ENCODE measurements around the gene HOXB4. TPM values are rescaled to one million over a fixed set of nuclear protein-coding genes. Genes with fewer than 3 reads are reported as not detected.
A peak's percentile ranks its signal among the peaks of the same experiment; 100 is the strongest.

Gene HOXB4
- total RNA-seq (2014; rRNA removed; shearing (Covaris generic); ENCODE audit: low replicate concordance) = 4.3 and 6.6 TPM in 2 replicates

DNA sequence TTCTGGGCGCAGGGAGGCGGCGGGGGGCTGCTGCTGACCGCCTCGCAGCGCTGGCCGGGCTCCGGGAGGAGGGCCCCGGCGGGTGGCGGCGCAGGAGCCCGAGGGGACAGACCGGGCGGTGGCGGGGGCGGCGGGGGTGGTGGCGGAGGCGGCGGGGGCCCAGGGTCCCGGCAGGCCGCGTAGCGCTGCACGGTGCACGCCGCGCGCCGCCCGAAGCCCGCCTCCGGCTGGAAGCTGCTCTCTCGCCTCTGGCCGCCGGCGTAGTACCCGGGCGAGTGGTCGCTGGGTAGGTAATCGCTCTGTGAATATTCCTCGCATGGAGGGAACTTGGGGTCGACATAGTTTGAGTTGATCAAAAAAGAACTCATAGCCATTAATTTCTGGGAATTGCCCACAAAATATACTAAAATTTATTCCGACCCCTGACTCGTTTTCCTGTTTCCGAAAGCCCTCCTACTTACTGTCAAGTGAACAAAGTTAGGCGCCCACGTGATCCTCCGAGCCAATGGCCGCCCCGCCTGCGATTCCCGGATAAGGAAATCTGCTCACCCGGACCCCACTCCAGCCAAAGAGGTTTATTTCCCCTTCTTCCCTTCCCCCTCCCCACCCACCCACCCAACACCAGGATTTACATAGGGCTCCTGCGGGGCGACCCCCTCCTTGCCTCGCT, at the start of gene HOXB4:
Gene HOXB4, minus strand, starts transcription at position 405 of the 670 bp plus-strand sequence. Its CDS starts 31 bp downstream, at position 374.
- Histone ChIP-seq H3K4me3 (ENCODE audit: low read length) (peak within 1 kb of the TSS; percentile 89), H3K27me3 (ENCODE audit: low read length) (no peaks in the 10 kb centered on the region), H4K20me1 (ENCODE audit: insufficient read depth, low read depth, low read length) (no peaks in the 10 kb centered on the region), H3K4me1 (ENCODE audit: low read length) (peaks cover 22% of the 10 kb centered on the region), H3K9me2 (replicated peaks; ENCODE audit: insufficient read depth, low read length) (no peaks in the 10 kb centered on the region), H3K9me3 (ENCODE audit: low read length) (no peaks in the 10 kb centered on the region), H3K79me2 (ENCODE audit: low read length) (peaks cover 4% of the 10 kb centered on the region; the same call in 1 of the 2 replicates), H3K27ac (ENCODE audit: low read length) (no peak within 1 kb of the TSS), H3K9ac (ENCODE audit: low read length) (peak within 1 kb of the TSS; percentile 86), H2AFZ (ENCODE audit: low read length) (peak within 1 kb of the TSS; percentile 98), H3K36me3 (ENCODE audit: insufficient read depth, low read length) (no peaks in the 10 kb centered on the region), H3K4me2 (ENCODE audit: low read depth, low read length, poor library complexity, severe bottlenecking) (peak within 1 kb of the TSS; percentile 97)
- DNase-seq = peak; percentile 92

GRCh38 chr17:48627118-48627597, 49.0 kb upstream of the HOXB4 start:
- Histone ChIP-seq H3K4me3 (ENCODE audit: low read length) (peak overlapping the region; percentile 59; the same call in 1 of the 2 replicates), H3K36me3 (ENCODE audit: insufficient read depth, low read length) (no peaks in the 10 kb centered on the region), H3K4me2 (ENCODE audit: low read depth, low read length, poor library complexity, severe bottlenecking) (peak overlapping the region; percentile 60), H2AFZ (ENCODE audit: low read length) (no peak overlapping the region; the same call in 1 of the 2 replicates), H3K27me3 (ENCODE audit: low read length) (no peaks in the 10 kb centered on the region), H3K9ac (ENCODE audit: low read length) (no peak overlapping the region), H3K4me1 (ENCODE audit: low read length) (peaks cover 11% of the 10 kb centered on the region), H3K79me2 (ENCODE audit: low read length) (no peaks in the 10 kb centered on the region), H3K27ac (ENCODE audit: low read length) (no peak overlapping the region), H4K20me1 (ENCODE audit: insufficient read depth, low read depth, low read length) (no peaks in the 10 kb centered on the region), H3K9me2 (replicated peaks; ENCODE audit: insufficient read depth, low read length) (no peaks in the 10 kb centered on the region), H3K9me3 (ENCODE audit: low read length) (no peaks in the 10 kb centered on the region)
- no peak for DNase-seq

DNA sequence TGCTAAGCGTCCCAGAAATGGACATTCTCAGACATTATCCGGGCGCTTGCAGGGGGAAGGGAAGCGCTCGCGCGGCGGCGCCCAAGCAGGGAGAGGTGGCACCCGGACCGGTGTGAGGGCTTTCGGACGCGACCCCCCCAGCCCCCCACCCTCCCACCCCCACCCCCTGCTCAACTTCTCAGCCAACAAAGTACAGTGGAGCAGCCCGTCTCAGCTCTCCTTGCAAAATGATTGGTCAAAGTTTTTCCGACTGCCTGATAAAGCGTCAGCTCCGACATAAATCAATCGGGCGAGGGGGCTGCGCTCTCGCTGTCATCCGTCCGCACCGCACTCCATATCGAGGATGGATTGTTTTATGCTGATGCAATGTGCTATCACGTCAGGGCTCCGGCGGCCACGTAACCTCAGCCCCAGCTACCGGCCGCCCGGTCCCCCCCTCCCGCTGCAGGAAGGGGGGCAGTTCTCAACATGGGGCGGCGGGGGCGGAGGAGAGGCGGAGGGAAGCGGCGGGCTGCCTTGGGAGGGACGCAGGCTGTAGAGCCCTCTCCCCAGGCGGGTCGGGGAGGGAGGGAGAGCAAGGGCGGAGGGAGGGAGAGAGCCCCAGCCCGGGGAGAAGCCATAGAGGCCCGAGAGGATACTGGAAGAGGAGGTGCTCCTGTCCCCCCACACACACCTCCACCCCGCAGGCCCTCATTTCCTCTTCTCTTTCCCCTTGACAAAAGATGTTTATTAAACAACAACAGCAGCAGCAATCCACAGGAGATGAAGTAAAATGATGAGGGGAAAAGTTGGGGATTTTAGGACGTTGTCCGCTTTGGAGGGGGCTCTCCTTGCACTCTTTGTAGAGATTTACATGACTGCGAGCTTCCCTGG, 48.3 kb upstream of the HOXB4 start, which contains the start of gene HOXB9:
Gene HOXB9, minus strand, starts transcription at position 114 of the 873 bp plus-strand sequence. Its CDS starts 89 bp downstream, at position 25.
- H3K9me3 ChIP-seq (ENCODE audit: low read length) = no peaks in the 10 kb centered on the region
- peak; percentile 47 for DNase-seq
- no peaks in the 10 kb centered on the region for H3K9me2 ChIP-seq (replicated peaks; ENCODE audit: insufficient read depth, low read length)
- H4K20me1 ChIP-seq (ENCODE audit: insufficient read depth, low read depth, low read length) = no peaks in the 10 kb centered on the region
- H3K4me1 ChIP-seq (ENCODE audit: low read length) = peaks cover 11% of the 10 kb centered on the region
- H2AFZ ChIP-seq (ENCODE audit: low read length) = peak within 1 kb of the TSS; percentile 78; the same call in 1 of the 2 replicates
- no peaks in the 10 kb centered on the region for H3K79me2 ChIP-seq (ENCODE audit: low read length)
- no peaks in the 10 kb centered on the region for H3K36me3 ChIP-seq (ENCODE audit: insufficient read depth, low read length)
- H3K9ac ChIP-seq (ENCODE audit: low read length) = peak within 1 kb of the TSS; percentile 47
- peak within 1 kb of the TSS; percentile 60 for H3K4me2 ChIP-seq (ENCODE audit: low read depth, low read length, poor library complexity, severe bottlenecking)
- no peaks in the 10 kb centered on the region for H3K27me3 ChIP-seq (ENCODE audit: low read length)
- H3K4me3 ChIP-seq (ENCODE audit: low read length) = peak within 1 kb of the TSS; percentile 59; the same call in 1 of the 2 replicates
- no peak within 1 kb of the TSS for H3K27ac ChIP-seq (ENCODE audit: low read length)

DNA sequence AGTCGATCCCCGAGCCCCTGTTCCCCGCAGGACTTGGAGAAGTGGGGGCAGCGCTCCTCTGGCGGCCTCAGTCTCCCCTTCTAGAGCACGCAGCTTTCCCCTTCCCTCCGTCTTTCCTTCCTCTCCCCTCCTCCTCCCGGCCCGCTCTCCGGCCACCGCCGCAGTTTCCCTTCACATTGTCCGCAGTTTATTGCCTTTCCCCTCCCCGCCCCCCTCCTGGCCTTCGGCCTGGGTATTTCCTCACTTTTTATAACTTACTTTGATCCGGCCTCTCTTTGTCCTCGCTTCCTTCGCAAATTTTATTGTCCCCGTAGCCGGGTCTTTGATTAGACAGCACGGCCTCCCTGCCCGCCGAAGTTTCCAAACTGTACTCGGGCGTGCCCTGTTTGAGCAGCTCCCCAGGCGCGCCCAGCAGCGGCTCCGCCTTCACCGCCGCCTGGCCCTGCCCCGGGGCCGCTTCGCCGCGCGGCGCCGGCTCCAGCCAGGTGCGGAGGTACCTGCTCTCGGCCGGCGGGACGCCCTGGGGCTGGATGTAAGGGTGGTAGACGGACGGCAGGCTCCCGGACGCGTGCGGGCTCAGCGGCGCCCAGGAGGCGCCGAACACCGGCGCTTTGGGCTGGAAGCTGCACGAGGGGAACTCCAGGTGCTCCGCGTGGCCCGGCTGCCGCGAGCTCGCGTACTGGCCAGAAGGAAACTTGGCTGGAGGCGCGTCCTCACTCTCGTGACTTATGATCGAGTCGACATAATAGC, 47.5 kb upstream of the HOXB4 start:
- no peaks in the 10 kb centered on the region for H3K27me3 ChIP-seq (ENCODE audit: low read length)
- peak overlapping the region; percentile 43; the same call in 1 of the 2 replicates for H3K4me3 ChIP-seq (ENCODE audit: low read length)
- H2AFZ ChIP-seq (ENCODE audit: low read length) = no peak overlapping the region; the same call in 1 of the 2 replicates
- peaks cover 11% of the 10 kb centered on the region for H3K4me1 ChIP-seq (ENCODE audit: low read length)
- no peak overlapping the region for H3K27ac ChIP-seq (ENCODE audit: low read length)
- no peak for DNase-seq
- H3K9me3 ChIP-seq (ENCODE audit: low read length) = no peaks in the 10 kb centered on the region
- H4K20me1 ChIP-seq (ENCODE audit: insufficient read depth, low read depth, low read length) = no peaks in the 10 kb centered on the region
- H3K79me2 ChIP-seq (ENCODE audit: low read length) = no peaks in the 10 kb centered on the region
- H3K9me2 ChIP-seq (replicated peaks; ENCODE audit: insufficient read depth, low read length) = no peaks in the 10 kb centered on the region
- H3K36me3 ChIP-seq (ENCODE audit: insufficient read depth, low read length) = no peaks in the 10 kb centered on the region
- H3K4me2 ChIP-seq (ENCODE audit: low read depth, low read length, poor library complexity, severe bottlenecking) = peak overlapping the region; percentile 59
- peak overlapping the region; percentile 47 for H3K9ac ChIP-seq (ENCODE audit: low read length)

DNA sequence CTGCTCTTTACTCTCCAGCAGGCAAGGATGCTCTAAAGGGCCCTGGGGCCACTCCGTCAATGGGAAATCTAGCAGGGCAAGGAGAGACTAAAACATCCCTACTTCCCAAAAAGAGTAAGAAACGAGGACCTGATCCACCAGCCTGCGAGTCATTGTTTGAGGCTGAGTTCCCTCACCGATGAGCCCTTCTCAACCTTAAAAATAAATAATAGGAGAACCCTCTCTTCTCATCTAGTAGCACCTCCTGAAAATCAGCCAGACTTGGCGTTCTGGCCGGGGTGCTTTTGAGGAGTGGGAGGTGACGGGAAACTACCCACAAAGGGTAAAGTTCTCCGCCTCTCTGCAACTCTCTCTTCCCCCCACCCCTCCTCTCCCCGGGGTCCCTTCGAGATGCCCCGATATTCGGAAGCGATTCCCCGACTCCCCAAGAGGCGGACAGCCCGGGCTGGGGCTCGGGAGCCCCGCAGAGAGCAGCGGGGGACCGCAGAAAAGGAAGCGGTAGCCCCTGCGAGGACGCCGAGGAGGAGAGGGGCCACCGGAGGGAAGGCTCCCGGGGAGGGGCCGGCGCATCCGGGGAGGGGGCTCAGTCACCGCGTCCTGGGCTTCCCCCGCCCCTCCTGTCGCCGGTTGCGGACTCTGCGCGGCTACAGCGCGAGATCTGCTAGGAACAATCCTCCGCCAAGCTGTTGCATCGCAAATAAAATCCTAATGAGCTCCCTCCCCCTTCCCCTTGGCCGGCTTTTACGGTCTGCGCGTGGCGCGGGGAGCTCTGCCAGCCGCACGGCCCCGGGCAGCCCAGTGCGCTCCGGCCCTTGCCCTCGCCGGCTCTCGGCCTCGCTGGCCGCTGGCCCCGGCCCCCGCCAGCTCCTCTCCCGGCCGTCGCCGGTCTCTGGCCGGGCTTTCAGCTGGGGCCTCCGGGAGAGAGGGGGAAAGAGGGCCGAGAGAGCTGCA, 46.7 kb upstream of the HOXB4 start:
- no peak overlapping the region for H3K27ac ChIP-seq (ENCODE audit: low read length)
- H3K36me3 ChIP-seq (ENCODE audit: insufficient read depth, low read length) = no peaks in the 10 kb centered on the region

DNA sequence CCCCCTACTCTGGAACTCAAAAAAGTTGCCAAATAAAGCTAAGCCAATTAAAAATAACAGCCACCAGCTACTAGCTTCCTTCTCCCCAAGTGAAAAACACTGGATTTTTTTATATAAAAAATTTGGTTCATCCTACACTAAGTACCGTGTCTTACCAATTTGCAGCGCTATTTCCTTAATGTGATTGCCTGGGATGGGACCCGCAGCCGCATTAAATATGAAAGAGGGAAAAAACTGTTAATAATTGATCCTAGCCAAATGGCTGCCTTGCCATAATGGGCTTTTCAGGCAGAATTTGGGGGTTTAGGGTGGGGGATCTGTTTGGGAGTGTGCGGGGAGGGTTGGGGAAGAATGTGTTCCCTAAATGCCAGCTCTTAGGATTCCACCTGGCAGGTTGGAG, 46.0 kb upstream of the HOXB4 start:
- peaks cover 11% of the 10 kb centered on the region for H3K4me1 ChIP-seq (ENCODE audit: low read length)
- H3K36me3 ChIP-seq (ENCODE audit: insufficient read depth, low read length) = no peaks in the 10 kb centered on the region
- H3K4me2 ChIP-seq (ENCODE audit: low read depth, low read length, poor library complexity, severe bottlenecking) = no peak overlapping the region
- H3K9ac ChIP-seq (ENCODE audit: low read length) = no peak overlapping the region
- H3K4me3 ChIP-seq (ENCODE audit: low read length) = no peak overlapping the region
- H2AFZ ChIP-seq (ENCODE audit: low read length) = no peak overlapping the region
- no peaks in the 10 kb centered on the region for H3K27me3 ChIP-seq (ENCODE audit: low read length)
- no peaks in the 10 kb centered on the region for H3K79me2 ChIP-seq (ENCODE audit: low read length)
- no peak for DNase-seq
- H3K9me3 ChIP-seq (ENCODE audit: low read length) = no peaks in the 10 kb centered on the region
- H4K20me1 ChIP-seq (ENCODE audit: insufficient read depth, low read depth, low read length) = no peaks in the 10 kb centered on the region
- no peak overlapping the region for H3K27ac ChIP-seq (ENCODE audit: low read length)
- no peaks in the 10 kb centered on the region for H3K9me2 ChIP-seq (replicated peaks; ENCODE audit: insufficient read depth, low read length)

More for the DNA sequence above, 46.7 kb upstream of the HOXB4 start:
- Histone ChIP-seq H3K9ac (ENCODE audit: low read length) (no peak overlapping the region), H4K20me1 (ENCODE audit: insufficient read depth, low read depth, low read length) (no peaks in the 10 kb centered on the region), H2AFZ (ENCODE audit: low read length) (no peak overlapping the region), H3K4me3 (ENCODE audit: low read length) (no peak overlapping the region), H3K9me2 (replicated peaks; ENCODE audit: insufficient read depth, low read length) (no peaks in the 10 kb centered on the region), H3K4me1 (ENCODE audit: low read length) (peaks cover 11% of the 10 kb centered on the region), H3K79me2 (ENCODE audit: low read length) (no peaks in the 10 kb centered on the region), H3K27me3 (ENCODE audit: low read length) (no peaks in the 10 kb centered on the region), H3K4me2 (ENCODE audit: low read depth, low read length, poor library complexity, severe bottlenecking) (no peak overlapping the region), H3K9me3 (ENCODE audit: low read length) (no peaks in the 10 kb centered on the region)
- no peak for DNase-seq

DNA sequence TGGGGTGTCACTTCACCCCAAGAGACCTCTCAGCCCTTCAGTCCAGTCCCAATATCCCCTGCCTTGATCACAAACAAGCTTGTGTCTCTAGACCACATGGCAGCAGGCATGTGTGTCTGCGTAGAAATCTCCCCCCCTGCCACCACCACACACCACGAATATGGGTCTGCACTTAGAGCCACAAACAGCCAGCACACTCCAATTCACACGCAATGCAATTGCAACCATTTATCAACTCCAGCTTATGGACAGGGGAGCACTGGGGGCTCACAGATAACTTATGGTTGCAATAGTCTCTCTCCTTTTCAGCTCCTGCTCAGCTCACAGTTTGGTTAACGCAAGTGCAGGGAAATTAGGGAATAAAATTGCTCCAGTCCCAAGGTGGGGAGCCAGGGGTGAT, 45.4 kb upstream of the HOXB4 start:
- no peak for DNase-seq
- H3K79me2 ChIP-seq (ENCODE audit: low read length) = no peaks in the 10 kb centered on the region
- no peak overlapping the region for H3K9ac ChIP-seq (ENCODE audit: low read length)
- H3K9me2 ChIP-seq (replicated peaks; ENCODE audit: insufficient read depth, low read length) = no peaks in the 10 kb centered on the region
- no peak overlapping the region for H3K4me3 ChIP-seq (ENCODE audit: low read length)
- H3K27ac ChIP-seq (ENCODE audit: low read length) = no peak overlapping the region
- no peaks in the 10 kb centered on the region for H3K9me3 ChIP-seq (ENCODE audit: low read length)
- H3K4me1 ChIP-seq (ENCODE audit: low read length) = peaks cover 11% of the 10 kb centered on the region
- no peaks in the 10 kb centered on the region for H3K36me3 ChIP-seq (ENCODE audit: insufficient read depth, low read length)
- H3K4me2 ChIP-seq (ENCODE audit: low read depth, low read length, poor library complexity, severe bottlenecking) = no peak overlapping the region
- H4K20me1 ChIP-seq (ENCODE audit: insufficient read depth, low read depth, low read length) = no peaks in the 10 kb centered on the region
- no peaks in the 10 kb centered on the region for H3K27me3 ChIP-seq (ENCODE audit: low read length)
- no peak overlapping the region for H2AFZ ChIP-seq (ENCODE audit: low read length)

Data from Karpas-422 (cell line).